NCI-H446 (cell line): Measurements from ENCODE around the gene POU2F1.
"Not testable (repeated sequence)": the region's sequence is repeated elsewhere in the genome, so short reads cannot be mapped to it uniquely, and the experiment has no call there.

Experiments
- DNase-seq, 2 experiments: peaks; one replicate each; lab custom pipeline; 2025; lab: John Stamatoyannopoulos, UW

Gene POU2F1

DNA sequence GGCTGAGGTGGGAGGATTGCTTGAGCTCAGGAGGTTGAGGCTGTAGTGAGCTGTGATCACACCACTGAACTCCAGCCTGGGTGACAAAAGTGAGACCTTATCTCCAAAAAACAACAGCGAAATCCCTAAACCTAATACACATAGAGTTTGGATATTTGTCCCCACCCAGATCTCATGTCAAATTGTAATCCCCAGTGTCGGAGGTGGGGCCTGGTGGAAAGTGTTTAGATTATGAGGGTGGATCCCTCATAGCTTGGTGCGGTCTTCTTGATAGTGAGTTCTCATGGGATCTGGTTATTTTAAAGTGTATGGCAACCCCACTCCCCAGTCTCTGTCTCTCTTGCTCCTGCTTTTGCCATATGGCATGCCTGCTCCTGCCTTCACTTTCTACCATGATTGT lies 94.0 kb downstream of the POU2F1 start:
- DNase-seq, result no peak

- no peak for DNase-seq
Measured at GRCh38 chr1:167317463-167317862, 96.8 kb downstream of the POU2F1 start.

DNA sequence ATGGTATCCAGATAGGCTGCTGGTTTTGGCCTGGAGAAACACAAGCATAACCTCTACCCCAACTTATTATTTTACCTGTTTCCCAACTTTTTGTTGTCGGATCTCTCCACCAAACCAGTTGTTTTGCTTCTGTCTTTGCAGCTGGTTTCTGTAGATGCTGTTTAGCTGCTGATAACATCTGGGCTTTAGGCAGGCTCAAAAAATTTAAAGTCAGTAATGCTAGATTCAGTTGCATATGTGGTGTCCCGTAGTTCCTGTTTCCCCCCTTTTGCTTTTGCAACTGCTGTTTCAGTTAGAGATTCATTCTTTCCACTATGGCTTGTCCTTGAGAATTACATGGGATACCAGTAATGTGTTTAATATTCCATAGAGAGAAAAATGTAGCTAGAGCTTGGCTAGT lies 98.5 kb downstream of the POU2F1 start:
- not testable (repeated sequence) for DNase-seq

GRCh38 chr1:167322483-167322882 lies 101.8 kb downstream of the POU2F1 start:
- DNase-seq, result no peak

GRCh38 chr1:167325151-167325550 lies 104.5 kb downstream of the POU2F1 start:
- DNase-seq, result no peak

DNA sequence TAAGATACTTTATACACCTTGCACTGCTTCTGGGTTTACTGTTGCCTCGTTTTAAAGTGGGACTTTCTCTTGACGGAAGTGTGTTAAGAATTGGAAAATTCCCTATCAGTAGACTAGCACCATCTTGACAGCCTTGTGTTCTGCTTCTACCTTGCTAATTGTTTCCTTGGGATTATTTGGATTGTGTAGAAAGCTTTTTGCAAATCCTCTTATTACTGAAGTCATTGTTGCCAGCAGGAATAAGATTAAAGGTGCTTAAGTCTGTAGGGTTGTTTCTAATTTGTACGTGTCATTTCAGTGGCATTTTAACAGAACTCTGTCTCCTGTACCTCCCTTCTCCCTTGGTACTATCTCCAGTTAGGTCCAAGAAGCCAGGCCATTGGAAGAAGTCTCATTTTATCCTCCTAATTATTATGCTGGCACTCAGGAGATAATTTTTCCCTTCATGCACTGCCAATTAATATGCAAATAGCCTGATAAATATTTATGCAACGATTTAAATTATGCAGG lies 107.7 kb downstream of the POU2F1 start:
- no peak for DNase-seq

GRCh38 chr1:167328816-167329483 lies 108.3 kb downstream of the POU2F1 start:
- DNase-seq, result no peak

DNA sequence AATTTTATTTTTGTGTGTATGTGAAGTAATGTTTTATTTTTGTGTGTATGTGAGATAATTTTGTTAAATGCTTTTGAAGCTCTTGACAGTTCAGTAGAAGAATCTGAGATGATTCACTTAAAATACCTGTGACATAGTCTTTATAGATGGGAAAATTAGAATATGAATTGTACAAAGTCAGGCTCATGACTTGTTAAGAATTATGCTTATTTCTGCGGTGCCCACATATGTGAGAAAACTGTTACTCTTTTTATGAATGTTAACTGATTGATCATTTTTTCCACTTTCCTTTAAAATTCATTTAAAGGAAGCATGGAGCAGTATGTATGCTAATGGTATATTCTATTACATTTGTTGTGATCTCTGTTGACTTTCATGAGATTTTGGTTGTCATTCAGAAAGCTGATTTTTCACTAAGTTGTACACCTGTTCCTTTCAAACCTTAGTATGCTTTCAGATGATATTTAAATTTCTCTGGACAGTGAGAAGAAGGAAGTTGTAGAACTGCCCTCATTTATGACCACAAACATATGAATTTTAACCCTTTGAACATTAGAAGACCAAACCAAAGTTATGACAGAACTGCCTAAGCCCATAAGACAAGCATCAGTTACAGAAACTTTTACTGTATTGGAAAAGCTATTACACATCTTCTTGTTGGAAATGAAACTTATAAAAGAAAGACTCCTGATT lies 110.1 kb downstream of the POU2F1 start:
- no peak for DNase-seq

GRCh38 chr1:167331650-167332049 lies 111.0 kb downstream of the POU2F1 start:
- DNase-seq, result no peak

DNA sequence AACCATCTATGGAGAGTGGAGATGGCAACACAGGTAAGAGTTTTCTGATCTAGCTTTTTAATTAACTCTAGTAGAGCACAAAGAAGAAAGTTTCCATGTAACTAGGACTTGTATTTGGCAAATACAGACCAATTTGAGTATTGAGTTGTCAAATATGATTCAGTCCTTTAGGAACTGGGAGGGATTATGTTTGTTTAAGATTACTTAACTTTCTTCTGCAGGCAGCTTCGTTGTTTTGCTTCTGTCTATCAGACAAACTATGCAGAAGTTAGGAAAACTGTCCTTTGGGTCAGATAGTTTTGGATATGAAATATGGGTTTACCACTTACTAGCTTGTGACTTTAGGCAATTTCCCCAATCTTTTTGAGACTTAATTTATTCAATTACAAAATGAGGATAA lies 111.8 kb downstream of the POU2F1 start:
- no peak for DNase-seq

- no peak for DNase-seq
Measured at GRCh38 chr1:167333124-167333523, 112.4 kb downstream of the POU2F1 start.

DNA sequence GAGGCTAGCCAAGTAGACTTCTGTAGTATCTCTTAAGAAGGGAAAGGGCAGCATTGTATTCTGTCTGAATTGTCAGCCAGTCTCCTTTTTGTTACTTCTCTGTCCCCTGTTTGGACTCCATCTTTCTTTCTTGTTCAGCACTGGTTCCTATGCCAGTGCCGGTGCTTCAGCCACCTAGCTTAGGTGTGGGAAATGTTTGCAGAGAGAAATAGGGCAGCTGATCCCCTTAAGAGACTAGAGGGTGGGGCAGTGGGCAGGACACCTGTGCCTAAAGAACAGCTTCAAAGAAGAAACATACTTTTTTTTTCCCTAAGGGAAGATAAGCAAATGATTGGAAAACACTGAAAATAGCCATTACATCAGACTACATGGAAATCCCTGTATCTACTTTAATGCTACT lies 113.0 kb downstream of the POU2F1 start:
- no peak for DNase-seq

GRCh38 chr1:167339405-167339804 lies 118.7 kb downstream of the POU2F1 start:
- DNase-seq, result no peak

GRCh38 chr1:167342846-167343245 lies 122.2 kb downstream of the POU2F1 start:
- no peak for DNase-seq

DNA sequence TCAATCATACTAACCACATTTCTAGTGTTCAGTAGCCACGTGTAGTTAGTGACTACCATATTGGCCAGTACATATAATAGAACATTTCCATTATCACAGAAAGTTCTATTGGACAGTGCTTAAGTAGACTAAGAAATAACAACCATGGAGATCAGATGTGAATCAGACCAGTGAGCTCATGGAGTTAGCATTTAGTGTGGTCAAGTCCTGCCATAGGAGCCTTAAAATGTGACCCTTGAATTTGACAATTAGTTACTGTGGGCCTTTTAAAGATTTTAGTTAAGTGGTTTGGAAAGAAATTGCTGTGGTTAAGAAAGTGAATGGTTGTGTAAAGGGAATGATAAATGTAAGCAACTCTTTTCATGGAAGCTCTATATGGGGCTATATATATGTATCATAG lies 123.4 kb downstream of the POU2F1 start:
- DNase-seq, result no peak

GRCh38 chr1:167344615-167345385 lies 124.1 kb downstream of the POU2F1 start:
- no peak for DNase-seq

DNA sequence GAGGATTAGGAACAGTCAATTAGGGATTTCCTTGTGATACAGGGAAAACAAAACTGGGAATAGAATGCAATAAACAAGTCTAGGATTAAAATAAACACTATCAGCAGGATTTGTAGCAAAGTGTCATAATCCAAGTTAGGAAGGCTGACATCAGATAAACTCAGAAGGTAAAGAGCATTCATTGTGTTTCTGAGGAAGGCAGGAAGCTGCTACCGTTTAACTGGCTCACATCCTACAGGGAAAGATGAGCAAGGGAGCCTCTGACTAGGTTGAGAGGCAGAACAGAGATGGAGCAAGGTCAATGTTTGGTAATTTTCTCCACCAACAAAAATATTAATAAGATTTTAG lies 124.7 kb downstream of the POU2F1 start:
- no peak for DNase-seq

GRCh38 chr1:167357305-167357704 lies 136.6 kb downstream of the POU2F1 start:
- no peak for DNase-seq

DNA sequence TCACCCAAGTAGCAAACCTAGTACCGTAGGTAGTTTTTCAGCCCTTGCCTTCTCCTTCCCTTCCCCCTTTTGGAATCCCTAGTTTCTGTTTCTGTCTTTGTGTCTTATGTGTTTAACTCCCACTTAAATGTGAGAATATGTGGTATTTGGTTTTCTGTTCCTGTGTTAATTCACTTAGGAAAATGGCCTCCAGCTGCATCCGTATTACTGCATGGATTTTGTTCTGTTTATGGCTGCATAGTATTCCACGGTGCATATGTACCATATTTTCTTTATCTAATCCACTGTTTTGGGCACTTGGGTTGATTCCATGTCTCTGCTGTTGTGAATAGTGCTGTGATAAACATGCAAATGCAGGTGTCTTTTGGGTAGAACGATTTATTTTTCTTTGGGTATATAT lies 138.6 kb downstream of the POU2F1 start:
- DNase-seq, result no peak

DNA sequence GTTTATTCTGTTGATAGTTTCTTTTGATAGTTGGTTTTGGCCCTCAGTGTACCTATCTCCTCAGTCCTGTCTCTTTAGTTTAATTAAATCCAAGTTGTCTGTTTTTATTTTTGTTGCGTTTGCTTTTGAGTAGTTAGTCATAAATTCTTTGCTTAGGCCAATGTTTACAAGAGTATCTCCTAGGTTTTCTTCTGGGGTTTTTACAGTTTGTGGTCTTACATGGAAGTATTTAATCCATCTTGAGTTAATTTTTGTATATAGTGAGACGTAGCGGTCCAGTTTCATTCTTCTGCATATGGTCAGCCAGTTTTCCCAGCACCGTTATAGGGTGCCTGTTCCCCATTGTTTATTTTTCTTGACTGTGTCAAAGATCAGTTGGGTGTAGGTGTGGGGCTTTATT lies 139.4 kb downstream of the POU2F1 start:
- DNase-seq, result no peak

- DNase-seq, result no peak
Measured at GRCh38 chr1:167362638-167363037, 142.0 kb downstream of the POU2F1 start.

DNA sequence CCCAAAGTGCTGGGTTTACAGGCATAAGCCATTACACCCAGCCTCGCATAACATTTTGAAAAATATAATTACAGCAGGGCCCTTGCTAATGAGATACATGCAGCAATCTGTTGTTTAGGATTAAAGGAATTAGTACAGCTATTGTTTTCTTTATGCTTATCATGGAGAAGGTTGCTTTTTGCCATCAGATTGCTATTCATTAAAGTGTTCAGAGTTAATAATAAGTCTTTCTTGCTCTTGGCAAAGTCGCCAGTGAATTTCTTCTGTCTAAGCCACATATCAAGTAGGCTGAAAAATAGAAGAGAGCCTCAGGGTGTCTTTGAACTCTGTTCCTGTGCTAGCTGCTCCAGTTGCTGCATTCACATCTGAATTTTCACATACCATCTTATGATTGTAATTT lies 144.1 kb downstream of the POU2F1 start:
- no peak for DNase-seq

DNA sequence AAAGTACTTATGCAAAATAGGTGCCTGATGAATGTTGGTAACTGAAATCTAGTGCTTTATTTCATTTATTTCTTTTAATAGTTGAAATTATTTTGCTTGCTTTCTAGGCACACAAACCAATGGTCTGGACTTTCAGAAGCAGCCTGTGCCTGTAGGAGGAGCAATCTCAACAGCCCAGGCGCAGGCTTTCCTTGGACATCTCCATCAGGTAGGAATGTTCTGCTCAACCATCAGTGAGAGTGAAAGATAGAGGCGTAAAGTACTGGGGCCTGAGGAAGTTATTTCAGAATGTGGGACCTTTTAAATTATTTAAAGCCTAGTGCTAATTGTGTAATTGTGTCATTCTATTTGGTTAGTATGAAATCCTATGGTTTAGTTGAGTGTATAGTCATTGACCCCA lies 144.7 kb downstream of the POU2F1 start:
- DNase-seq, result no peak
